H1 (cell line): Measurements from ENCODE around the gene ACER3. TPM values are rescaled to one million over a fixed set of nuclear protein-coding genes. Genes with fewer than 3 reads are reported as not detected.

ENCODE experiments used
- CTCF ChIA-PET: fragments of 300-600 bp; sonication (Branson Sonifier 250); formaldehyde crosslinking; loops from one replicate; lab custom pipeline; 2021; ENCODE audit not compliant: partially characterized antibody; lab: Charles Lee
- POLR2A ChIA-PET: fragments of 300-600 bp; sonication (Branson Sonifier 250); formaldehyde crosslinking; loops from one replicate; lab custom pipeline; 2021; ENCODE audit warnings: inconsistent platforms; ENCODE audit not compliant: partially characterized antibody; lab: Charles Lee
- DNase-seq, 2 experiments: peaks; one replicate each; pipeline versions ENCODE4 v3.0.0 to v3.0.0-alpha.2; 2010 to 2022; ENCODE audit warnings: low spot score in 2 of 2, low read depth in 1 of 2, mixed read lengths in 1 of 2
- FAIRE-seq: peaks from 2 replicates; lab custom pipeline; 2011; peaks lifted over from hg19 to GRCh38; lab: Jason Lieb, UNC
- H2AFZ ChIP-seq: 2 replicates; pipeline ENCODE4 v1.8.1; 2012; ENCODE audit warnings: low read length, inconsistent platforms
- H2AK5ac ChIP-seq: 2 replicates; pipeline ENCODE4 v1.6.1; 2013; ENCODE audit warnings: low read depth, low read length
- H2BK120ac ChIP-seq: replicated peaks from 2 replicates; pipeline ENCODE3; 2013; ENCODE audit warnings: low read depth, low read length, inconsistent platforms
- H2BK12ac ChIP-seq: 2 replicates; pipeline ENCODE4 v1.6.1; 2013; ENCODE audit warnings: low read depth, low read length
- H2BK15ac ChIP-seq: 2 replicates; pipeline ENCODE4 v1.6.1; 2013; ENCODE audit warnings: low read length
- H2BK20ac ChIP-seq: 2 replicates; pipeline ENCODE4 v1.6.1; 2013; ENCODE audit warnings: low read length
- H2BK5ac ChIP-seq: 2 replicates; pipeline ENCODE4 v1.6.1; 2013; ENCODE audit warnings: low read depth, low read length
- H3K14ac ChIP-seq: 2 replicates; pipeline ENCODE4 v1.6.1; 2013; ENCODE audit warnings: inconsistent platforms; ENCODE audit not compliant: insufficient read length
- H3K18ac ChIP-seq: 2 replicates; pipeline ENCODE4 v1.6.1; 2013; ENCODE audit warnings: low read length; ENCODE audit errors: extremely low read depth
- H3K23ac ChIP-seq: 2 replicates; pipeline ENCODE4 v1.6.1; 2013; ENCODE audit warnings: inconsistent platforms; ENCODE audit not compliant: insufficient read length
- H3K23me2 ChIP-seq: 2 replicates; pipeline ENCODE4 v1.6.1; 2013; ENCODE audit warnings: low read depth, low read length
- H3K27ac ChIP-seq: 2 replicates; pipeline ENCODE4 v1.6.1; 2011; ENCODE audit warnings: low read depth, low read length, inconsistent platforms
- H3K27me3 ChIP-seq, 4 experiments: replicated peaks in 1 of 4; 1 replicate in 1 of 4; 2 replicates in 3 of 4; pipeline versions ENCODE4 v1.6.1 to v1.8.1; 2011 to 2013; ENCODE audit warnings: low read length in 3 of 4, mild to moderate bottlenecking in 3 of 4, inconsistent platforms in 2 of 4, mixed read lengths in 2 of 4, moderate library complexity in 1 of 4; ENCODE audit not compliant: control insufficient read depth in 3 of 4, insufficient read depth in 3 of 4; ENCODE audit errors: extremely low read depth in 1 of 4
- H3K36me3 ChIP-seq, 4 experiments: 2 replicates each; pipeline versions ENCODE4 v1.6.1 to v1.8.1; 2011 to 2013; ENCODE audit warnings: mild to moderate bottlenecking in 4 of 4, low read length in 3 of 4, moderate library complexity in 2 of 4, control low read depth in 1 of 4, inconsistent platforms in 1 of 4; ENCODE audit not compliant: insufficient read depth in 4 of 4, control insufficient read depth in 2 of 4
- H3K4ac ChIP-seq: replicated peaks from 2 replicates; pipeline ENCODE3; 2013; ENCODE audit warnings: low read length, low read depth, mixed read lengths, inconsistent platforms; ENCODE audit not compliant: insufficient read length
- H3K4me1 ChIP-seq, 4 experiments: replicated peaks in 1 of 4; 1 replicate in 1 of 4; 2 replicates in 3 of 4; pipeline versions ENCODE4 v1.6.1 to v1.8.1; 2011 to 2013; ENCODE audit warnings: low read length in 3 of 4, inconsistent platforms in 2 of 4, mixed read lengths in 1 of 4; ENCODE audit not compliant: insufficient read depth in 4 of 4, control insufficient read depth in 3 of 4
- H3K4me2 ChIP-seq, 2 experiments: 2 replicates each; pipeline versions ENCODE4 v1.6.1 to v1.8.1; 2011 to 2013; ENCODE audit warnings: low read depth in 2 of 2, low read length in 2 of 2, control low read depth in 1 of 2, inconsistent platforms in 1 of 2, mild to moderate bottlenecking in 1 of 2; ENCODE audit not compliant: insufficient read depth in 1 of 2
- H3K4me3 ChIP-seq, 4 experiments: fragments of 200-600, 300-600 bp in 1 of 4; sonication (generic), shearing (Covaris generic), sonication (Bioruptor Twin) in 1 of 4; 2 replicates each; pipeline versions ENCODE4 v1.5.1 to v1.8.1; 2011 to 2016; ENCODE audit warnings: low read length in 4 of 4, low read depth in 3 of 4, control low read depth in 2 of 4, inconsistent platforms in 2 of 4, mild to moderate bottlenecking in 2 of 4, mixed read lengths in 1 of 4, moderate library complexity in 1 of 4; ENCODE audit not compliant: insufficient read depth in 2 of 4; ENCODE audit errors: extremely low read depth in 1 of 4
- H3K56ac ChIP-seq: replicated peaks from 2 replicates; pipeline ENCODE3; 2013; ENCODE audit warnings: low read depth, mild to moderate bottlenecking, mixed read lengths, low read length, inconsistent platforms; ENCODE audit not compliant: insufficient read length
- H3K79me1 ChIP-seq: 2 replicates; pipeline ENCODE4 v1.6.1; 2013; ENCODE audit warnings: low read depth, low read length, control low read depth
- H3K79me2 ChIP-seq, 2 experiments: 2 replicates each; pipeline versions ENCODE4 v1.6.1 to v1.8.1; 2012 to 2013; ENCODE audit warnings: low read length in 2 of 2, mild to moderate bottlenecking in 2 of 2, inconsistent platforms in 1 of 2; ENCODE audit not compliant: insufficient read depth in 2 of 2, control insufficient read depth in 1 of 2
- H3K9ac ChIP-seq, 4 experiments: replicated peaks in 1 of 4; 1 replicate in 1 of 4; 2 replicates in 3 of 4; pipeline versions ENCODE4 v1.6.1 to v1.8.1; 2011 to 2013; ENCODE audit warnings: low read depth in 3 of 4, low read length in 3 of 4, control low read depth in 2 of 4, mild to moderate bottlenecking in 2 of 4, moderate library complexity in 2 of 4, inconsistent platforms in 1 of 4; ENCODE audit errors: extremely low read depth in 1 of 4
- H3K9me3 ChIP-seq, 2 experiments: 2 replicates each; pipeline versions ENCODE4 v1.6.1 to v1.8.1; 2012 to 2013; ENCODE audit warnings: mild to moderate bottlenecking in 2 of 2, moderate library complexity in 2 of 2, control low read depth in 1 of 2, inconsistent platforms in 1 of 2, low read depth in 1 of 2, low read length in 1 of 2, mixed read lengths in 1 of 2; ENCODE audit not compliant: insufficient read depth in 2 of 2
- H4K20me1 ChIP-seq, 2 experiments: replicated peaks in 1 of 2; 2 replicates each; pipeline versions ENCODE3 to v1.8.1; 2011 to 2013; ENCODE audit warnings: inconsistent platforms in 2 of 2, low read length in 2 of 2, mild to moderate bottlenecking in 1 of 2; ENCODE audit not compliant: insufficient read depth in 2 of 2, control insufficient read depth in 1 of 2
- H4K5ac ChIP-seq: 2 replicates; pipeline ENCODE4 v1.6.1; 2013; ENCODE audit warnings: low read length, low read depth, mixed read lengths, inconsistent platforms; ENCODE audit not compliant: insufficient read length
- H4K8ac ChIP-seq: 2 replicates; pipeline ENCODE4 v1.8.0; 2013; ENCODE audit warnings: mild to moderate bottlenecking, moderate library complexity, low read length, inconsistent platforms; ENCODE audit not compliant: insufficient read depth; ENCODE audit errors: extremely low read depth
- H4K91ac ChIP-seq: replicated peaks from 2 replicates; pipeline ENCODE3; 2013; ENCODE audit warnings: low read length, mixed read lengths, inconsistent platforms; ENCODE audit not compliant: insufficient read length
- ATF2 ChIP-seq: IDR thresholded peaks from 2 replicates; pipeline ENCODE4 v1.6.1; 2012; ENCODE audit warnings: low read length, inconsistent platforms
- CBX8 ChIP-seq: fragments of 300-800, 300-1000 bp; sonication (generic); IDR thresholded peaks from 2 replicates; pipeline ENCODE4 v1.7.1; 2016; ENCODE audit warnings: low read depth, low read length, borderline replicate concordance
- CTBP2 ChIP-seq: IDR thresholded peaks from 2 replicates; pipeline ENCODE4 v1.7.0; 2011; ENCODE audit warnings: borderline replicate concordance, mild to moderate bottlenecking, moderate library complexity, mixed read lengths, low read length; ENCODE audit not compliant: insufficient read depth, insufficient read length
- CTCF ChIP-seq, 3 experiments: IDR thresholded peaks; 1 replicate in 2 of 3; 2 replicates in 1 of 3; pipeline versions ENCODE4 v1.5.1 to v1.6.1; 2011; ENCODE audit warnings: low read length in 3 of 3, mild to moderate bottlenecking in 3 of 3, inconsistent platforms in 2 of 3, low read depth in 1 of 3, moderate library complexity in 1 of 3; ENCODE audit not compliant: insufficient read depth in 1 of 3; ENCODE audit errors: control extremely low read depth in 1 of 3
- NANOG ChIP-seq: IDR thresholded peaks from 2 replicates; pipeline ENCODE4 v1.6.1; 2011; ENCODE audit warnings: low read length, low read depth, mild to moderate bottlenecking, inconsistent platforms; ENCODE audit not compliant: insufficient read depth, poor library complexity, severe bottlenecking
- SIN3A ChIP-seq, 2 experiments: IDR thresholded peaks in 1 of 2; conservative IDR thresholded peaks in 1 of 2; 2 replicates each; pipeline ENCODE4 v1.6.1; 2011 to 2012; ENCODE audit warnings: low read length in 2 of 2, improper control_type of control experiment in 1 of 2, low read depth in 1 of 2, mild to moderate bottlenecking in 1 of 2
- SUZ12 ChIP-seq: fragments of 200-600 bp; sonication (generic); IDR thresholded peaks from 2 replicates; pipeline ENCODE4 v1.6.1; 2012; ENCODE audit warnings: mild to moderate bottlenecking, inconsistent platforms, low read length, moderate library complexity, mixed read lengths
- TBP ChIP-seq: IDR thresholded peaks from 2 replicates; pipeline ENCODE4 v1.6.1; 2011; ENCODE audit warnings: low read depth, low read length, improper control_type of control experiment
- WGBS, 2 experiments: shearing (Covaris generic) in 1 of 2; methylation state at CpG; one replicate each; pipeline versions ENCODE4 v1.1.6 to v1.1.7; 2013 to 2015; ENCODE audit warnings: low lambda C conversion rate in 2 of 2, mixed read lengths in 2 of 2, inconsistent platforms in 1 of 2, low coverage in 1 of 2, missing lambda C conversion rate in 1 of 2; ENCODE audit not compliant: insufficient replicate concordance in 2 of 2, insufficient coverage in 1 of 2, insufficient read length in 1 of 2; ENCODE audit errors: extremely low coverage in 1 of 2, missing lambda C conversion rate in 1 of 2; 5-methylcytosine and 5-hydroxymethylcytosine counted together
- polyA plus RNA-seq, 7 experiments: library from polyadenylated mRNA; depleted of rRNA in 3 of 7; stranded (reverse) in 5 of 7; unstranded in 2 of 7; fragments of >200 nt in 5 of 7; fragments of 200-250 nt in 2 of 7; gene quantifications; 1 replicate in 5 of 7; 2 replicates in 1 of 7; 4 replicates in 1 of 7; pipeline versions ENCODE4 v1.2.1 to v1.2.3, GENCODE V29; 2011 to 2013; ENCODE audit warnings: missing spikeins in 2 of 7, mixed read lengths in 2 of 7
- total RNA-seq: library from RNA; stranded (reverse); fragmentation: NEBNext Ultra II Directional; extraction: Animal tissue kit (Norgen Biotek cat#: 25700); gene quantifications from 2 replicates; pipeline ENCODE4 v1.2.1, GENCODE V29; 2021

The ACER3 gene
- total and polyA plus RNA-seq, 2 of the 8 experiments (the other 6 are each of a cell fraction or from before 2014, with no cell fraction given): 5.7 to 16.2 TPM

DNA sequence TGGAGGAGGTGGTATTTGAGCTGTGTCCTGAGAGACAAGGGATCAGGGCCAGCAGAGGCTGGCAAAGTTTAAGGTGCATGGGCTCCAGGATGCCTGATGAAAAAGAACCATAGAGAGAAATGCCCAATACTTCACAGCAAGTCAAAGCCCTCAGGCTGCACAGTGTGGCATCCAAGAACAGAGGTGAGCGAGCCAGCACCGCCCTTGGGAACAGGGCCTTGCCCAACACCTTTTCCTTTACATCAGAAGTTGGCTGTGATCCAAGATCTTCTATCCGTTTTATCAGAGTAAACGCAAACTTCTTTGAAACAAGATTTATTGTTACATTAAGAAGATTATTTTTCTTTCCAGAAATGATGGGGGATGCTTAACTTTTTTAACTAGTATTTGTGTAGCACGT is 174.9 kb downstream of the ACER3 start:
- Histone ChIP-seq H3K79me2 (no peaks in the 10 kb centered on the region), H3K23me2 (peaks cover 4% of the 10 kb centered on the region; the same call in 1 of the 2 replicates), H3K14ac (no peak overlapping the region), H4K8ac (no peak overlapping the region), H3K56ac (no peak overlapping the region), H3K4me2 (no peak overlapping the region), H4K5ac (no peak overlapping the region), H2BK5ac (no peak overlapping the region), H2AK5ac (no peak overlapping the region), H4K91ac (no peak overlapping the region), H3K9ac (no peak overlapping the region), H2AFZ (no peak overlapping the region), H3K9me3 (peaks cover 0 to 7% of the 10 kb centered on the region in 2 experiments; a peak in 2 of 4 replicates), H3K4me3 (no peak overlapping the region), H3K27ac (no peak overlapping the region), H3K36me3 (peaks cover 0 to 6% (median 0%) of the 10 kb centered on the region in 4 experiments; a peak in 1 of 8 replicates), H3K4me1 (peaks cover 0 to 8% (median 6%) of the 10 kb centered on the region in 4 experiments), H3K18ac (no peak overlapping the region), H2BK20ac (no peak overlapping the region), H3K79me1 (no peaks in the 10 kb centered on the region), H4K20me1 (no peaks in the 10 kb centered on the region), H3K23ac (peak overlapping the region; percentile 6), H2BK120ac (no peak overlapping the region), H3K4ac (no peak overlapping the region), H3K27me3 (peaks cover 9 to 23% (median 22%) of the 10 kb centered on the region in 4 experiments), H2BK15ac (no peak overlapping the region), H2BK12ac (no peak overlapping the region)
- DNase-seq (no peak), FAIRE-seq (no peak)
- CTCF ChIA-PET: interaction anchor here (0.7 to 3.1 kb wide), 8 partner anchors 10 to 312 kb away, joined by 3 to 16 read pairs (median 8); no protein-coding TSS in a partner anchor
- POLR2A ChIA-PET: no interaction called here
- 85% methylated on average over 5 of the region's 5 CpGs; no CpG with 5 or more reads in 1 of the 2 experiments for WGBS, 2 experiments
- no peak for TF ChIP-seq SIN3A (conservative IDR thresholded peaks at IDR 0.05 in 1 of 2, IDR thresholded peaks at IDR 0.05 in 1 of 2; ENCODE audit: low read depth in 1 of 2, low read length in 2 of 2)
- TF ChIP-seq SUZ12: no peak
- no peak for TF ChIP-seq TBP
- TF ChIP-seq CTBP2: no peak
- no peak for TF ChIP-seq CBX8
- no peak for TF ChIP-seq CTCF (IDR thresholded peaks at IDR 0.05; ENCODE audit: control extremely low read depth in 1 of 3, insufficient read depth in 1 of 3, low read depth in 1 of 3, low read length in 3 of 3)
- TF ChIP-seq NANOG: no peak
- no peak for TF ChIP-seq ATF2
